Activated CD8-positive, alpha-beta memory T cell treated with anti-CD3 and anti-CD28 coated beads for 1 hour (primary cell): ENCODE measurements around the gene FGF4.

ENCODE experiments used
- DNase-seq, 2 donors: peaks; one replicate each; pipeline ENCODE4 v3.0.0-alpha.2; 2020; ENCODE audit warnings: low read depth in 1 of 2; ENCODE audit errors: extremely low read depth in 1 of 2

The FGF4 gene

GRCh38 chr11:69775163-69775755 lies at the start of gene FGF4:
FGF4 (minus strand) TSS chr11:69775341; CDS start chr11:69775084, 257 bp downstream.
- DNase-seq: no peak

- DNase-seq: no peak
These were observed 48.6 kb upstream of the FGF4 start for GRCh38 chr11:69823641-69824265.

- DNase-seq: no peak
These were observed 47.7 kb upstream of the FGF4 start for GRCh38 chr11:69822676-69823494.

GRCh38 chr11:69821511-69822040 lies 46.4 kb upstream of the FGF4 start:
- DNase-seq: no peak

GRCh38 chr11:69820441-69820840 lies 45.3 kb upstream of the FGF4 start:
- no peak for DNase-seq

GRCh38 chr11:69819541-69820070 lies 44.5 kb upstream of the FGF4 start:
- DNase-seq: no peak

- DNase-seq: no peak
These were observed 43.7 kb upstream of the FGF4 start, which contains the start of gene FGF3 for GRCh38 chr11:69818603-69819441. FGF3 (minus strand) TSS chr11:69819416; CDS start chr11:69818933, 483 bp downstream.

- DNase-seq: no peak
These were observed 43.1 kb upstream of the FGF4 start for GRCh38 chr11:69818231-69818602.

GRCh38 chr11:69817265-69818230 lies 42.4 kb upstream of the FGF4 start:
- no peak for DNase-seq

GRCh38 chr11:69816671-69817070 lies 41.5 kb upstream of the FGF4 start:
- no peak for DNase-seq

- no peak for DNase-seq
These were observed 40.8 kb upstream of the FGF4 start for GRCh38 chr11:69815973-69816372.

GRCh38 chr11:69814902-69815301 lies 39.8 kb upstream of the FGF4 start:
- DNase-seq: no peak

- no peak for DNase-seq
These were observed 39.3 kb upstream of the FGF4 start for GRCh38 chr11:69814411-69814810.

GRCh38 chr11:69813839-69814238 lies 38.7 kb upstream of the FGF4 start:
- no peak for DNase-seq

- DNase-seq: no peak
These were observed 37.8 kb upstream of the FGF4 start for GRCh38 chr11:69812946-69813345.

- DNase-seq: no peak
These were observed 37.1 kb upstream of the FGF4 start for GRCh38 chr11:69812256-69812655.

GRCh38 chr11:69811431-69811830 lies 36.3 kb upstream of the FGF4 start:
- no peak for DNase-seq

GRCh38 chr11:69810289-69811118 lies 35.4 kb upstream of the FGF4 start:
- no peak for DNase-seq
